Measurements from ENCODE around the gene ATXN2L. TPM values are rescaled to one million over a fixed set of nuclear protein-coding genes. Genes with fewer than 3 reads are reported as not detected.

Gene ATXN2L
- total RNA-seq, 1 experiment from 2014 or later: 264 TPM

GRCh38 chr16:28882551-28883160 lies 59.9 kb downstream of the ATXN2L start:
- Histone ChIP-seq H2AFZ (ENCODE audit: low read depth, low read length, poor library complexity, severe bottlenecking) (no peak overlapping the region), H3K4me2 (ENCODE audit: low read length) (no peak overlapping the region), H3K27ac (ENCODE audit: low read depth, low read length) (no peak overlapping the region), H3K27me3 (ENCODE audit: insufficient read depth, low read length) (no peaks in the 10 kb centered on the region), H3K4me3 (replicated peaks in 1 of 2; ENCODE audit: low read depth in 1 of 2, low read length in 2 of 2) (no peak overlapping the region), H4K20me1 (ENCODE audit: insufficient read depth) (no peaks in the 10 kb centered on the region), H3K4me1 (ENCODE audit: control insufficient read depth in 1 of 2, insufficient read depth in 2 of 2, low read length in 2 of 2) (peaks cover 5 to 17% of the 10 kb centered on the region in 2 experiments; a peak in 2 of 4 replicates), H3K9me3 (ENCODE audit: control insufficient read depth in 1 of 2, insufficient read depth in 1 of 2, low read depth in 1 of 2, low read length in 2 of 2) (no peaks in the 10 kb centered on the region), H3K79me2 (ENCODE audit: insufficient read depth, low read length) (no peaks in the 10 kb centered on the region), H3K36me3 (ENCODE audit: control insufficient read depth in 1 of 2, insufficient read depth in 2 of 2, low read length in 2 of 2) (no peaks in the 10 kb centered on the region), H3K9me2 (ENCODE audit: insufficient read depth) (no peaks in the 10 kb centered on the region), H3K9ac (ENCODE audit: low read length) (no peak overlapping the region)
- TF ChIP-seq CTCF (IDR thresholded peaks at IDR 0.05 in 2 of 3, conservative IDR thresholded peaks at IDR 0.05 in 1 of 3; ENCODE audit: borderline replicate concordance in 1 of 3, insufficient read depth in 1 of 3, low read depth in 2 of 3, low read length in 2 of 3) (no peak), SIN3A (IDR thresholded peaks at IDR 0.05; ENCODE audit: low read depth) (no peak), EZH2 (IDR thresholded peaks at IDR 0.05) (no peak), JUND (IDR thresholded peaks at IDR 0.05) (no peak), POLR2AphosphoS5 (IDR thresholded peaks at IDR 0.05; ENCODE audit: low read depth, low read length) (no peak), POLR2A (IDR thresholded peaks at IDR 0.05; ENCODE audit: borderline replicate concordance, extremely low read depth, insufficient read depth, insufficient read length) (no peak), YY1 (IDR thresholded peaks at IDR 0.05; ENCODE audit: extremely low read depth, insufficient replicate concordance, low read depth, low read length) (no peak), FOSL1 (IDR thresholded peaks at IDR 0.05; ENCODE audit: low read depth) (no peak), EZH2phosphoT487 (IDR thresholded peaks at IDR 0.05; ENCODE audit: borderline replicate concordance) (no peak), ZNF274 (IDR thresholded peaks at IDR 0.05; ENCODE audit: low read depth, low read length) (no peak), ZBTB33 (IDR thresholded peaks at IDR 0.05; ENCODE audit: extremely low read depth, insufficient replicate concordance, low read length) (no peak), TCF7L2 (IDR thresholded peaks at IDR 0.05; ENCODE audit: borderline replicate concordance, extremely low read depth, insufficient read depth, insufficient read length) (no peak), ATF3 (IDR thresholded peaks at IDR 0.05) (no peak), CBX3 (IDR thresholded peaks at IDR 0.05; ENCODE audit: low read depth) (no peak), CEBPB (IDR thresholded peaks at IDR 0.05; ENCODE audit: low read depth) (no peak)
- DNase-seq (ENCODE audit: low read depth, low spot score): no peak
- ChIA-PET POLR2A (no interaction called here), RAD21 (ENCODE audit: low non-redundant PET in 1 of 2, low total read pairs in 2 of 2, uncharacterized antibody in 2 of 2, unreplicated experiment in 2 of 2) (no interaction called here), CTCF (no interaction called here)
- no TSS peak for BruUV-seq (replicated peaks)
- no peak for ATAC-seq
- intact Hi-C loops (cut with micrococcal nuclease): no loop called here
